Measurements from ENCODE around the gene OPTN.

The OPTN gene

DNA sequence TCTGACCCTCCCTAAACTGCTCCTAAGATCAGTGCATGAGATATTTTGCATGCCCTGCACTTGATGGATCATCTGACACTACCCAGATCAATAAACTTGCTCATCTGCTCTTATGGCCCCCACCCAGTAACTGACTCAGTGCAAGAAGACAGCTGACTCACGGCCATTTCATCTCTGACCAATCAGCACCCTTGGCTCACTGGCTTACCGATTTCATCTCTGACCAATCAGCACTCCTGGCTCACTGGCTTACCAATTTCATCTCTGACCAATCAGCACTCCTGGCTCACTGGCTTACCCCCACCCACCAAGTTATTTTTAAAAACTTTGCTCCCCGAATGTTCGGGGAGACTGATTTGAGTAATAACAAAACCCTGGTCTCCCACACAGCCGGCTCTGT is 37.2 kb upstream of the OPTN start:
- Histone ChIP-seq H3K36me3 (replicated peaks) (no peaks in the 10 kb centered on the region), H3K27me3 (replicated peaks) (no peaks in the 10 kb centered on the region), H3K27ac (no peak overlapping the region), H3K4me3 (ENCODE audit: low read depth, low read length) (no peak overlapping the region)
- in situ Hi-C loops (cut with HindIII; ENCODE audit: low pct_ligation_motif_present, low sequenced_read_pairs): no loop called here
- TF ChIP-seq, protein P1, sequence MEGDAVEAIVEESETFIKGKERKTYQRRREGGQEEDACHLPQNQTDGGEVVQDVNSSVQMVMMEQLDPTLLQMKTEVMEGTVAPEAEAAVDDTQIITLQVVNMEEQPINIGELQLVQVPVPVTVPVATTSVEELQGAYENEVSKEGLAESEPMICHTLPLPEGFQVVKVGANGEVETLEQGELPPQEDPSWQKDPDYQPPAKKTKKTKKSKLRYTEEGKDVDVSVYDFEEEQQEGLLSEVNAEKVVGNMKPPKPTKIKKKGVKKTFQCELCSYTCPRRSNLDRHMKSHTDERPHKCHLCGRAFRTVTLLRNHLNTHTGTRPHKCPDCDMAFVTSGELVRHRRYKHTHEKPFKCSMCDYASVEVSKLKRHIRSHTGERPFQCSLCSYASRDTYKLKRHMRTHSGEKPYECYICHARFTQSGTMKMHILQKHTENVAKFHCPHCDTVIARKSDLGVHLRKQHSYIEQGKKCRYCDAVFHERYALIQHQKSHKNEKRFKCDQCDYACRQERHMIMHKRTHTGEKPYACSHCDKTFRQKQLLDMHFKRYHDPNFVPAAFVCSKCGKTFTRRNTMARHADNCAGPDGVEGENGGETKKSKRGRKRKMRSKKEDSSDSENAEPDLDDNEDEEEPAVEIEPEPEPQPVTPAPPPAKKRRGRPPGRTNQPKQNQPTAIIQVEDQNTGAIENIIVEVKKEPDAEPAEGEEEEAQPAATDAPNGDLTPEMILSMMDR (IDR thresholded peaks at IDR 0.05; ENCODE audit: low read depth, low read length, missing control alignments): no peak
- no peak for DNase-seq

DNA sequence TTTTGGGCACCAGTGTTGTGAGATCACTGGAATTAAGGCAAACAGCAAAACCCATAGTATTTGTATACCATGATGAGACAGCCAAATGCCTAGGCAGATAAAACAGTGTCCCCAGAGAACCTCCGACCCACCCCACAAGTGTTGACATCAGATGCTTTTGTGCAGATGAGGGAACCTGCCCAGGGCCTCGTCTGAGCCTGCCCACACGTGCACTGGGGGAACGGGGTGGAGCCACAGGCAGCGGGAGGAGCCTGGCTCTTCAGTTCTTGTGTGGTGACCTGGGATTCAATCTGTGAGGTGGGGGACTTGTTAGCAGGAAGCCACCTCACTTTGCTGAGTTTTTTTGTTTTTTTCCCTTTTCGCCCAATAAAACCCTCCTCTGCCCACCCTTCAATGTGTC is 33.4 kb upstream of the OPTN start:
- in situ Hi-C loops (cut with HindIII; ENCODE audit: low pct_ligation_motif_present, low sequenced_read_pairs): no loop called here
- H3K36me3 ChIP-seq (replicated peaks): no peaks in the 10 kb centered on the region
- H3K27me3 ChIP-seq (replicated peaks): no peaks in the 10 kb centered on the region
- DNase-seq: no peak
- no peak overlapping the region for H3K27ac ChIP-seq
- H3K4me3 ChIP-seq (ENCODE audit: low read depth, low read length): no peak overlapping the region
- TF ChIP-seq, protein P1 (IDR thresholded peaks at IDR 0.05; ENCODE audit: low read depth, low read length, missing control alignments): no peak

DNA sequence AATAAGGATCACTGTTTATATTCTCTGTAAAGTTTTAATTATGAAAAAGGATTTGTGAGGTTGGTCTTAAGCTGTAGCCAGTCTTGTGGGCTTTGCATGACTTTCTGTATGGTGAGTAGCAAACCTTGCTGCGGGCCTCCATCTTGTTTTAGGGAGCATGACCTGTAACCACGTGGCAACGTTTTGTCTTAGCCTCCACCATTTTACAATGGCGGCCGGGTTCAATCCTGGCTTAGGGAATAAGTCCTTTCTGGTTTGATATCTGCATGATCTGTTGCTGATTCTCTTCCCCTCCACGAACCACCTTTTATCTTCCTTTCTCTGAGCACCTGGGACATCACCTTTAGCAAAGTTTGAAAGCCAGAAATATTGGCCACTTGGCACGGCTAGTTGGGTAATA is 32.5 kb upstream of the OPTN start:
- H3K36me3 ChIP-seq (replicated peaks): no peaks in the 10 kb centered on the region
- no peaks in the 10 kb centered on the region for H3K27me3 ChIP-seq (replicated peaks)
- no peak overlapping the region for H3K4me3 ChIP-seq (ENCODE audit: low read depth, low read length)
- DNase-seq: no peak
- in situ Hi-C loops (cut with HindIII; ENCODE audit: low pct_ligation_motif_present, low sequenced_read_pairs): no loop called here
- no peak overlapping the region for H3K27ac ChIP-seq
- TF ChIP-seq, protein P1 (IDR thresholded peaks at IDR 0.05; ENCODE audit: low read depth, low read length, missing control alignments): no peak

DNA sequence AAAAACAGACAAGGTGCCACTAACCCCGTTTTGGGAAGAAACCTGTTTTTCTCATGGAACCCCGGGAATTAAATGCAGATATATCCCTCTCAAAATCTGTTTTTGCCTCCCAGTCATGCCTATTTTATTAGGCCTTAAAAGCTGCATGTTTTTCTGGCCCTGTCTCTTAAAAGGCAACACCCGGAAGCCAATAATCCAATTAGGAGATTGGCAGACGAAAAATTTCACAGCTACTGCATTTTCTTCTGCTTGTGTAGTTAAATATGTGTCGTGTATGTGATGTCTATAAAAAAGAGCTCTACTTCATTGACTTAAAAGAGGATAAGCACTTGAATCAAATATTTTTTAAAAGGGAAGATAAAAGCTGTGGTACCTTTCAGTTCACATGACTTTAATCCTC is 31.9 kb upstream of the OPTN start:
- DNase-seq: no peak
- TF ChIP-seq, protein P1 (IDR thresholded peaks at IDR 0.05; ENCODE audit: low read depth, low read length, missing control alignments): no peak
- Histone ChIP-seq H3K4me3 (ENCODE audit: low read depth, low read length) (no peak overlapping the region), H3K27ac (no peak overlapping the region), H3K36me3 (replicated peaks) (no peaks in the 10 kb centered on the region), H3K27me3 (replicated peaks) (no peaks in the 10 kb centered on the region)
- in situ Hi-C loops (cut with HindIII; ENCODE audit: low pct_ligation_motif_present, low sequenced_read_pairs): no loop called here

DNA sequence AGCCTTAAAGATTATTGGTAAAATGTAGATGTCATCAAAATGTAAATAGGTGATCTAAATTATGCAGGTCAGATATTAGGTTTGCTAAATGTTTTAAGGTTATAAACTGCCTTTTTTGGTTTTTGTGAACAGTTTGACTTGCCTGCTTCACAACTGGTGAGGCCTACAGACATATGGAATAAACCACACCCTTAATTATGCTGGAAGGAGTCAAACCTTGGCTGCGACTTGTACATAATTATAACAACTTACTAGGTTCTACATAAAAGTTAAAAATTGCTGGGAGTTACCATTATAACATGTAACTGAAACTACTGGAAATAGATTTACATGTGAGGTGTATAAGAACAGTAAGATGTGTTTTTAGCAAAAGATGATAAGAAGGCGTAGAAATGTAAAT is 31.5 kb upstream of the OPTN start:
- Histone ChIP-seq H3K36me3 (replicated peaks) (no peaks in the 10 kb centered on the region), H3K27me3 (replicated peaks) (no peaks in the 10 kb centered on the region), H3K4me3 (ENCODE audit: low read depth, low read length) (no peak overlapping the region), H3K27ac (no peak overlapping the region)
- in situ Hi-C loops (cut with HindIII; ENCODE audit: low pct_ligation_motif_present, low sequenced_read_pairs): no loop called here
- TF ChIP-seq, protein P1 (IDR thresholded peaks at IDR 0.05; ENCODE audit: low read depth, low read length, missing control alignments): no peak
- DNase-seq: no peak

DNA sequence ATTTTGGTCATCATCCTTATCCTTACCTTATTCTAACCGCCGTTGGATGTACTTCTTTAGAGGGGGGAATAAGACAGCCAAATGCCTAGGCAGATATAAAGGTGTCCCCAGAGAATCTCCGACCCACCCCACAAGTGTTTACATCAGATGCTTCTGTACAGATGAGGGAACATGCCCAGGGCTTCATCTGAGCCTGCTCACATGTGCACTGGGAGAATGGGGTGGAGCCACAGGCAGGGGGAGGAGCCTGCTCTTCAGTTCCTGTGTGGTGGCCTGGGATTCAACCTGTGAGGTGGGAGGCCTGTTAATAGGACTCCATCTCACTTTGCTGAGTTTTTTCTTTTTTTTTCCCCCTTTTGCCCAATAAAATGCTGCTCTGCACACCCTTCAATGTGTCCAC is 27.6 kb upstream of the OPTN start:
- TF ChIP-seq, protein P1 (IDR thresholded peaks at IDR 0.05; ENCODE audit: low read depth, low read length, missing control alignments): no peak
- Histone ChIP-seq H3K27ac (no peak overlapping the region), H3K4me3 (ENCODE audit: low read depth, low read length) (no peak overlapping the region), H3K36me3 (replicated peaks) (no peaks in the 10 kb centered on the region), H3K27me3 (replicated peaks) (no peaks in the 10 kb centered on the region)
- in situ Hi-C loops (cut with HindIII; ENCODE audit: low pct_ligation_motif_present, low sequenced_read_pairs): no loop called here
- no peak for DNase-seq

All from brain microvascular endothelial cell (primary cell).